ENCODE results near the gene FBXW10. TPM values are rescaled to one million over a fixed set of nuclear protein-coding genes. Genes with fewer than 3 reads are reported as not detected.
A peak's percentile ranks its signal among the peaks of the same experiment; 100 is the strongest.
"Not testable (repeated sequence)": the region's sequence is repeated elsewhere in the genome, so short reads cannot be mapped to it uniquely, and the experiment has no call there.

FBXW10 gene, protein sequence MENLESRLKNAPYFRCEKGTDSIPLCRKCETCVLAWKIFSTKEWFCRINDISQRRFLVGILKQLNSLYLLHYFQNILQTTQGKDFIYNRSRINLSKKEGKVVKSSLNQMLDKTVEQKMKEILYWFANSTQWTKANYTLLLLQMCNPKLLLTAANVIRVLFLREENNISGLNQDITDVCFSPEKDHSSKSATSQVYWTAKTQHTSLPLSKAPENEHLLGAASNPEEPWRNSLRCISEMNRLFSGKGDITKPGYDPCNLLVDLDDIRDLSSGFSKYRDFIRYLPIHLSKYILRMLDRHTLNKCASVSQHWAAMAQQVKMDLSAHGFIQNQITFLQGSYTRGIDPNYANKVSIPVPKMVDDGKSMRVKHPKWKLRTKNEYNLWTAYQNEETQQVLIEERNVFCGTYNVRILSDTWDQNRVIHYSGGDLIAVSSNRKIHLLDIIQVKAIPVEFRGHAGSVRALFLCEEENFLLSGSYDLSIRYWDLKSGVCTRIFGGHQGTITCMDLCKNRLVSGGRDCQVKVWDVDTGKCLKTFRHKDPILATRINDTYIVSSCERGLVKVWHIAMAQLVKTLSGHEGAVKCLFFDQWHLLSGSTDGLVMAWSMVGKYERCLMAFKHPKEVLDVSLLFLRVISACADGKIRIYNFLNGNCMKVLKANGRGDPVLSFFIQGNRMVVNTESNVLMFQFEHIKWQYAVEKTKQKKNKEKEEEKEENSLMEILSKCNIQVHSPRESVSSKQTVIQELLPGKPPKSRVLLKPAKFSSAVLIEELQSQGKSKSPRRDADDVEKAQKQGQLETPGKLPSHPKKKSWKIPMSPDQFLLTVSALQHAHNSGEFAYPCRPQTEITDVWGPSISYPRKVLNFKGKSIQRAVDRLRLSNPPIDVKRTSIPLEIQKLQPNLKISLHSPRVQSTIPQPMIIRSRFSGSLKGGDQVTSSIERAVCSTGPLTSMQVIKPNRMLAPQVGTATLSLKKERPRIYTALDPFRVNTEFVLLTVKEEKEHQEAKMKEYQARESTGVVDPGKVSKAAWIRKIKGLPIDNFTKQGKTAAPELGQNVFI
- 0.30 TPM for polyA plus RNA-seq (2013, experiment 1 of 4)
- not detected for polyA plus RNA-seq (2013, experiment 2 of 4)
- not detected for polyA plus RNA-seq (2013, experiment 3 of 4)
- polyA plus RNA-seq (2013, experiment 4 of 4) = 0.08 TPM

DNA sequence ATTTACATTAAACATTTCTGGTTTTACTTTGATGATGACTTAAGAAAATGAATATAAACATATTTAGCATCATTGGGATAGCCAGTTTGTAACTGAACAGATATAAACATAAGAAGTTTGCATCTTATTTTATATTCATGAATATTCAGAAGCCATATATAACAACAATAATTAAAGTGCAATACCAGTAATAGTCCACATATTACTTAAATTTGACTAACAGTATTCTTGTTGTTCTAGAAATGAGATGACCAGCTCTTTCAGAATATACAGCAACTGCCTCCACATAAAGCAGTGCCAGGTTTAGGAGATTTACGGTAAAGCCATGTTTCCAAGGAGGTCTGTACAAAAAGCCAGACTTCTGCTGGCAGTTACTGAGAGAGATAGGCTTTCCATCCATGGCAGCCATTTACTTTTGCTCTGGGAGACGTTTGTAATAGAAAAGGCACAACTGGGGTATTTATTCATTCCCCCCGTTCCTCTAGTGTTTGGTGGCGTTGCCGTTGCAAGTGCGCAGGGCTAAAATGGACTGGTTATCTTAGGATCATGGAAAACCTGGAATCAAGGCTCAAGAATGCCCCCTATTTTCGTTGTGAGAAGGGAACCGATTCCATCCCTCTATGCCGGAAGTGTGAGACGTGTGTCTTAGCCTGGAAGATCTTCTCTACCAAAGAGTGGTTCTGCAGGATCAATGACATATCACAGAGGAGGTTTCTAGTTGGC, at the start of gene FBXW10:
Gene FBXW10, plus strand, starts transcription at position 356 of the 723 bp plus-strand sequence. Its CDS starts 191 bp downstream, at position 547.
- not testable (repeated sequence) for H3K4me3 ChIP-seq (ENCODE audit: insufficient read depth, low read depth, low read length); H3K36me3 ChIP-seq (ENCODE audit: control insufficient read depth, insufficient read depth, low read length); H3K9me3 ChIP-seq (ENCODE audit: control insufficient read depth, low read length); H3K4me1 ChIP-seq (ENCODE audit: control insufficient read depth, insufficient read depth, low read length); H3K27me3 ChIP-seq (ENCODE audit: control insufficient read depth, insufficient read depth, low read length, poor library complexity, severe bottlenecking); H3K27ac ChIP-seq (ENCODE audit: insufficient read depth, low read depth, low read length, poor library complexity, severe bottlenecking)
- 76 to 82% methylated on average over 5 of the region's 10 CpGs for WGBS, 2 experiments

- H3K27ac ChIP-seq (ENCODE audit: insufficient read depth, low read depth, low read length, poor library complexity, severe bottlenecking); H3K4me3 ChIP-seq (ENCODE audit: insufficient read depth, low read depth, low read length); H3K36me3 ChIP-seq (ENCODE audit: control insufficient read depth, insufficient read depth, low read length); H3K27me3 ChIP-seq (ENCODE audit: control insufficient read depth, insufficient read depth, low read length, poor library complexity, severe bottlenecking); H3K9me3 ChIP-seq (ENCODE audit: control insufficient read depth, low read length); H3K4me1 ChIP-seq (ENCODE audit: control insufficient read depth, insufficient read depth, low read length): not testable (repeated sequence)
- WGBS, 2 experiments = 83 to 100% methylated on average over 2 of the region's 2 CpGs
Observed at GRCh38 chr17:18695143-18695542, 48.7 kb upstream of the FBXW10 start.

DNA sequence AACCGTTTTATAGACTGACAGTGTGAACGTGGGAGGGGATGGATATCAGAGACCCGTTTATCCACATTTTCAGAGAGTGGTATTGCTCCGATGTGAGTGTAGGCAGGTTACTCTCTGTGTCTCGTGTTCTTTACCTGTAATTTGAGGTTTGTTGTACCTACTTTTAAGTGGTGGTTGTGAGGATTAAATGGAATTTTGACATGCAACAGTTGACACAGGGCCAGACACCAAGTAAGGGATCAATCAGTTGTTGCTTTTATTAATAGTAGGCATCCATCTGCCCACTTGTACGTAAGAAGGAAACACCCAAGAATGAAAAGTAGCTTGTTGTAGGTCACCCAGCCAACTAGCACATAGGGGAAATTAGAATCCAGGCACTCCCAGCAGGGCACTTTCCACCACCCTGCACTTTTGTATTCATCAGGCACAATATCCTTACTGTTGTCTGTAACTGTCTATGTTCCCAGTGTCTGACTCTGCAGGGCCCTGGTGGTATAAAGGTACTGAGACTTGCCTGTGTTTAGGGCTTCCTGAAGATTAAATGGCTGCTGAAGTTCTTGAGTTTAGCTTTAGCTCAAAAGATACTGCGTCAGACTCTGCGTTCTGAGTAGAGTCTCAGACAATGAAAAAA, 45.3 kb upstream of the FBXW10 start:
- H3K9me3 ChIP-seq (ENCODE audit: control insufficient read depth, low read length); H3K27me3 ChIP-seq (ENCODE audit: control insufficient read depth, insufficient read depth, low read length, poor library complexity, severe bottlenecking); H3K36me3 ChIP-seq (ENCODE audit: control insufficient read depth, insufficient read depth, low read length); H3K27ac ChIP-seq (ENCODE audit: insufficient read depth, low read depth, low read length, poor library complexity, severe bottlenecking); H3K4me1 ChIP-seq (ENCODE audit: control insufficient read depth, insufficient read depth, low read length): not testable (repeated sequence)
- H3K4me3 ChIP-seq (ENCODE audit: insufficient read depth, low read depth, low read length) = peak overlapping the region; percentile 54
- WGBS, 2 experiments = 71% methylated on average over 8 of the region's 8 CpGs

GRCh38 chr17:18705955-18706354, 37.9 kb upstream of the FBXW10 start:
- not testable (repeated sequence) for H3K27me3 ChIP-seq (ENCODE audit: control insufficient read depth, insufficient read depth, low read length, poor library complexity, severe bottlenecking); H3K36me3 ChIP-seq (ENCODE audit: control insufficient read depth, insufficient read depth, low read length); H3K9me3 ChIP-seq (ENCODE audit: control insufficient read depth, low read length); H3K4me1 ChIP-seq (ENCODE audit: control insufficient read depth, insufficient read depth, low read length); H3K4me3 ChIP-seq (ENCODE audit: insufficient read depth, low read depth, low read length); H3K27ac ChIP-seq (ENCODE audit: insufficient read depth, low read depth, low read length, poor library complexity, severe bottlenecking)
- WGBS, 2 experiments = 94 to 96% methylated on average over 3 of the region's 3 CpGs

- not testable (repeated sequence) for H3K36me3 ChIP-seq (ENCODE audit: control insufficient read depth, insufficient read depth, low read length); H3K4me3 ChIP-seq (ENCODE audit: insufficient read depth, low read depth, low read length); H3K27ac ChIP-seq (ENCODE audit: insufficient read depth, low read depth, low read length, poor library complexity, severe bottlenecking); H3K4me1 ChIP-seq (ENCODE audit: control insufficient read depth, insufficient read depth, low read length); H3K9me3 ChIP-seq (ENCODE audit: control insufficient read depth, low read length); H3K27me3 ChIP-seq (ENCODE audit: control insufficient read depth, insufficient read depth, low read length, poor library complexity, severe bottlenecking)
- WGBS, 2 experiments = 94 to 98% methylated on average over 3 of the region's 3 CpGs
Observed at GRCh38 chr17:18708215-18708614, 35.6 kb upstream of the FBXW10 start.

GRCh38 chr17:18712354-18712999, 31.4 kb upstream of the FBXW10 start:
- not testable (repeated sequence) for H3K36me3 ChIP-seq (ENCODE audit: control insufficient read depth, insufficient read depth, low read length); H3K4me3 ChIP-seq (ENCODE audit: insufficient read depth, low read depth, low read length); H3K27me3 ChIP-seq (ENCODE audit: control insufficient read depth, insufficient read depth, low read length, poor library complexity, severe bottlenecking); H3K27ac ChIP-seq (ENCODE audit: insufficient read depth, low read depth, low read length, poor library complexity, severe bottlenecking); H3K4me1 ChIP-seq (ENCODE audit: control insufficient read depth, insufficient read depth, low read length); H3K9me3 ChIP-seq (ENCODE audit: control insufficient read depth, low read length)
- 6 to 13% methylated on average over 4 of the region's 7 CpGs for WGBS, 2 experiments

- H3K27ac ChIP-seq (ENCODE audit: insufficient read depth, low read depth, low read length, poor library complexity, severe bottlenecking) = not testable (repeated sequence)
- WGBS, 2 experiments = 21 to 43% methylated on average over 5 to 8 of the region's 9 CpGs
Observed at GRCh38 chr17:18718643-18719427, 25.0 kb upstream of the FBXW10 start.

GRCh38 chr17:18719428-18720110, 24.3 kb upstream of the FBXW10 start:
- 70 to 78% methylated on average over 8 of the region's 12 CpGs for WGBS, 2 experiments
- not testable (repeated sequence) for H3K27ac ChIP-seq (ENCODE audit: insufficient read depth, low read depth, low read length, poor library complexity, severe bottlenecking)

More at GRCh38 chr17:18718643-18719427, 25.0 kb upstream of the FBXW10 start:
- H3K4me1 ChIP-seq (ENCODE audit: control insufficient read depth, insufficient read depth, low read length); H3K36me3 ChIP-seq (ENCODE audit: control insufficient read depth, insufficient read depth, low read length); H3K9me3 ChIP-seq (ENCODE audit: control insufficient read depth, low read length); H3K4me3 ChIP-seq (ENCODE audit: insufficient read depth, low read depth, low read length); H3K27me3 ChIP-seq (ENCODE audit: control insufficient read depth, insufficient read depth, low read length, poor library complexity, severe bottlenecking): not testable (repeated sequence)

More at GRCh38 chr17:18719428-18720110, 24.3 kb upstream of the FBXW10 start:
- H3K4me1 ChIP-seq (ENCODE audit: control insufficient read depth, insufficient read depth, low read length); H3K27me3 ChIP-seq (ENCODE audit: control insufficient read depth, insufficient read depth, low read length, poor library complexity, severe bottlenecking); H3K4me3 ChIP-seq (ENCODE audit: insufficient read depth, low read depth, low read length); H3K36me3 ChIP-seq (ENCODE audit: control insufficient read depth, insufficient read depth, low read length); H3K9me3 ChIP-seq (ENCODE audit: control insufficient read depth, low read length): not testable (repeated sequence)
